H9 (cell line): Measurements from ENCODE around the gene CCBE1. TPM values are rescaled to one million over a fixed set of nuclear protein-coding genes. Genes with fewer than 3 reads are reported as not detected.

Source experiments
- DNase-seq: peaks from one replicate; pipeline ENCODE4 v3.0.0-alpha.2; 2017
- H2AFZ ChIP-seq: one replicate; pipeline ENCODE4 v1.6.1; 2013; ENCODE audit warnings: mild to moderate bottlenecking, low read length, control low read depth, moderate library complexity
- H2AK5ac ChIP-seq: 2 replicates; pipeline ENCODE4 v1.6.1; 2013; ENCODE audit warnings: low read length, control low read depth, mixed read lengths; ENCODE audit not compliant: insufficient read length
- H2BK120ac ChIP-seq: one replicate; pipeline ENCODE4 v1.6.1; 2013; ENCODE audit warnings: low read depth, mild to moderate bottlenecking, low read length, control low read depth, inconsistent platforms; ENCODE audit not compliant: poor library complexity, severe bottlenecking
- H2BK12ac ChIP-seq: 2 replicates; pipeline ENCODE4 v1.6.1; 2013; ENCODE audit warnings: low read length, control low read depth, mixed read lengths, low read depth; ENCODE audit not compliant: insufficient read length
- H2BK15ac ChIP-seq: 2 replicates; pipeline ENCODE4 v1.6.1; 2013; ENCODE audit warnings: low read depth, low read length, control low read depth
- H2BK20ac ChIP-seq: one replicate; pipeline ENCODE4 v1.6.1; 2013; ENCODE audit warnings: low read depth, mild to moderate bottlenecking, low read length, control low read depth, inconsistent platforms; ENCODE audit not compliant: poor library complexity, severe bottlenecking
- H2BK5ac ChIP-seq: 2 replicates; pipeline ENCODE4 v1.6.1; 2013; ENCODE audit warnings: low read length, control low read depth, mixed read lengths; ENCODE audit not compliant: insufficient read length
- H3K14ac ChIP-seq: 2 replicates; pipeline ENCODE4 v1.6.1; 2013; ENCODE audit warnings: low read length, control low read depth; ENCODE audit not compliant: insufficient read depth
- H3K18ac ChIP-seq: 2 replicates; pipeline ENCODE4 v1.6.1; 2013; ENCODE audit warnings: low read depth, mild to moderate bottlenecking, mixed read lengths, low read length, control low read depth; ENCODE audit not compliant: insufficient read length
- H3K23ac ChIP-seq: 2 replicates; pipeline ENCODE4 v1.6.1; 2013; ENCODE audit warnings: low read length, control low read depth, mixed read lengths, low read depth; ENCODE audit not compliant: insufficient read length
- H3K23me2 ChIP-seq: 2 replicates; pipeline ENCODE4 v1.6.1; 2013; ENCODE audit warnings: low read depth, mild to moderate bottlenecking, mixed read lengths, low read length, control low read depth; ENCODE audit not compliant: insufficient read length, poor library complexity, severe bottlenecking
- H3K27ac ChIP-seq: 2 replicates; pipeline ENCODE4 v1.5.1; 2013; ENCODE audit warnings: low read length, control low read depth, mixed read lengths, low read depth; ENCODE audit not compliant: insufficient read length
- H3K27me3 ChIP-seq: 2 replicates; pipeline ENCODE4 v1.6.1; 2013; ENCODE audit warnings: low read length, control low read depth, inconsistent platforms; ENCODE audit not compliant: insufficient read depth
- H3K4ac ChIP-seq: 2 replicates; pipeline ENCODE4 v1.6.1; 2013; ENCODE audit warnings: low read depth, mild to moderate bottlenecking, control low read depth, inconsistent platforms, low read length, moderate library complexity
- H3K4me1 ChIP-seq: 2 replicates; pipeline ENCODE4 v1.6.1; 2013; ENCODE audit warnings: low read length, control low read depth, inconsistent platforms; ENCODE audit not compliant: insufficient read depth
- H3K4me2 ChIP-seq: 2 replicates; pipeline ENCODE4 v1.6.1; 2013; ENCODE audit warnings: low read length, control low read depth, mixed read lengths; ENCODE audit not compliant: insufficient read length, insufficient read depth
- H3K56ac ChIP-seq: 2 replicates; pipeline ENCODE4 v1.6.1; 2013; ENCODE audit warnings: low read depth, mild to moderate bottlenecking, mixed read lengths, low read length, control low read depth; ENCODE audit not compliant: insufficient read length
- H3K79me1 ChIP-seq: 2 replicates; pipeline ENCODE4 v1.6.1; 2013; ENCODE audit warnings: low read depth, mild to moderate bottlenecking, moderate library complexity, low read length, control low read depth, inconsistent platforms; ENCODE audit not compliant: insufficient read depth, poor library complexity, severe bottlenecking
- H3K79me2 ChIP-seq: 2 replicates; pipeline ENCODE4 v1.6.1; 2013; ENCODE audit warnings: low read length, control low read depth, inconsistent platforms; ENCODE audit not compliant: insufficient read depth
- H3K9ac ChIP-seq: 2 replicates; pipeline ENCODE4 v1.6.1; 2013; ENCODE audit warnings: low read length, control low read depth, mixed read lengths; ENCODE audit not compliant: insufficient read length; ENCODE audit errors: extremely low read depth
- H3K9me3 ChIP-seq: one replicate; pipeline ENCODE4 v1.6.1; 2013; ENCODE audit warnings: low read depth, low read length, inconsistent platforms; ENCODE audit not compliant: control insufficient read depth
- H3T11ph ChIP-seq: one replicate; pipeline ENCODE4 v1.6.1; 2013; ENCODE audit warnings: mild to moderate bottlenecking, low read length, control low read depth, inconsistent platforms
- H4K20me1 ChIP-seq: one replicate; pipeline ENCODE4 v1.6.1; 2013; ENCODE audit not compliant: control insufficient read depth, insufficient read length, insufficient read depth
- H4K5ac ChIP-seq: 2 replicates; pipeline ENCODE4 v1.6.1; 2013; ENCODE audit warnings: low read depth, mild to moderate bottlenecking, mixed read lengths, low read length, control low read depth; ENCODE audit not compliant: insufficient read length
- H4K8ac ChIP-seq: replicated peaks from 2 replicates; pipeline ENCODE4 v1.6.1; 2013; ENCODE audit warnings: low read length, control low read depth, mixed read lengths, low read depth; ENCODE audit not compliant: insufficient read length
- H4K91ac ChIP-seq: 2 replicates; pipeline ENCODE4 v1.6.1; 2013; ENCODE audit warnings: low read depth, mild to moderate bottlenecking, moderate library complexity, mixed read lengths, low read length, control low read depth; ENCODE audit not compliant: insufficient read length
- H3K27ac Mint-ChIP-seq, 3 experiments: 2 replicates in 2 of 3; 3 replicates in 1 of 3; pipeline ENCODE4 v1.8.0; 2020 to 2021; ENCODE audit warnings: mixed read lengths in 3 of 3, mild to moderate bottlenecking in 1 of 3, moderate library complexity in 1 of 3
- H3K27me3 Mint-ChIP-seq: 2 replicates; pipeline ENCODE4 v1.8.0; 2021; ENCODE audit warnings: low read depth, mild to moderate bottlenecking, moderate library complexity, mixed read lengths
- H3K36me3 Mint-ChIP-seq, 3 experiments: 2 replicates in 2 of 3; 3 replicates in 1 of 3; pipeline ENCODE4 v1.8.0; 2020 to 2021; ENCODE audit warnings: low read depth in 3 of 3, mixed read lengths in 3 of 3; ENCODE audit not compliant: insufficient read depth in 1 of 3
- H3K4me1 Mint-ChIP-seq, 2 experiments: 2 replicates each; pipeline ENCODE4 v1.8.0; 2020; ENCODE audit warnings: mixed read lengths in 2 of 2
- H3K4me3 Mint-ChIP-seq, 2 experiments: 2 replicates in 1 of 2; 3 replicates in 1 of 2; pipeline ENCODE4 v1.8.0; 2020 to 2021; ENCODE audit warnings: mild to moderate bottlenecking in 2 of 2, mixed read lengths in 2 of 2, moderate library complexity in 1 of 2
- H3K9me3 Mint-ChIP-seq, 2 experiments: 2 replicates in 1 of 2; 3 replicates in 1 of 2; pipeline ENCODE4 v1.8.0; 2020; ENCODE audit warnings: mild to moderate bottlenecking in 2 of 2, mixed read lengths in 2 of 2, moderate library complexity in 1 of 2
- WGBS: extraction: QIAGEN DNeasy Blood & Tissue Kit; methylation state at CpG from one replicate; pipeline ENCODE4 v1.1.7; 2013; ENCODE audit warnings: missing lambda C conversion rate, low lambda C conversion rate, mixed read lengths; ENCODE audit not compliant: insufficient read length; ENCODE audit errors: extremely low coverage; 5-methylcytosine and 5-hydroxymethylcytosine counted together
- total RNA-seq: library from RNA; stranded (reverse); gene quantifications from 2 replicates; pipeline ENCODE4 v1.2.1, GENCODE V29; 2021
- TF ChIP-seq, protein P1 (sequence below): fragments of 200-600 bp; sonication (generic); conservative IDR thresholded peaks from 3 replicates; pipeline ENCODE4 v1.8.0; 2021; ENCODE audit warnings: antibody characterized with exemption, mild to moderate bottlenecking

Gene CCBE1
- total RNA-seq, 1 experiment from 2014 or later: 0.39 TPM

DNA sequence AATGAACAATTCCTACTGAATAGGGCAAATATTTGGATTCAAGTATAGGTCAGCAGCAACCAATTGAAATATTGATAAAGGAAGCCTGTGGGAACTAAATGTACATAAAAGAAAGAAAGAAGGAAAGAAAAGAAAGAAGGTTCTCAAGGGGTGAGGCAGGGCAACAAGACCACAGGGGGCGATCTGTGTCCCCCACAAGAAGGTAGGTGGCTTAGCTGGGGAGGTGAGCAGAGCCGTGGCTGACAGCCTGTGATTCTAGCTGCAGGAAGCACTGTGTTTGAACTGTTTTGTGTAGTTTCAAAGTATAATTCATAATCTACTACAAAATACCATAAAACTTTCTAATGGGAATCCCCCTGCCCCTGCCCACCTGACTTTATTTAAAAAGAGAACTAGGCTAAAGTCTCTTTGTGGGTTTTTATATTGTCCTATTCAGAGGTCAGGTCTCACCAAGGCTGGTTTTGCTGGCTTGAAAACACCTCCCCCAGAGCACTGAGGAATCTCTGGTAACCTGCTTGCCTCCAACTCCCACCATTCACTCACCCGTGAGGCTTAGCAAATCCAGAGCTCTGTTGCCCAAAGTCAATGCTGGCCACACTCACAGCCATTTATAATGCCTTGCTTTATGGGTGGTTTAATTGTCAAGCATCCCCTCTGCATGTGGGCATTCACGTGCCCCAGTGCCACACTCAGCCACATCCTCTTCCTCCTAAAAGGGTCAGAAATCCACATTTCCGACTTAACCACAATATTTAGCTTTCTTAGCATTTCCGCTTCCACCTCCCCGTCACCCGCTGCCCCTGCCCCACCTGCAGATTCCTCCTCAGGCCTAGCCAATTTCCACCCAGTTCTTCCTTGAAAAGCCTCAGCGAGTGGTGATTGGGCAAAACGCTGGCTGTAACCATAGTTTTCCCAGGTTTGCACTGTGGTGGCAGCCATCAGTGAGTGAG lies 301.7 kb downstream of the CCBE1 start:
- WGBS: no CpG with 5 or more reads among the region's 10 CpGs
- no peaks in the 10 kb centered on the region for H3K9me3 ChIP-seq
- no peak overlapping the region for H2AK5ac ChIP-seq
- Mint-ChIP-seq H3K4me1 (peaks cover 13 to 19% of the 10 kb centered on the region in 2 experiments), H3K36me3 (peaks cover 0 to 4% (median 0%) of the 10 kb centered on the region in 3 experiments; a peak in 2 of 7 replicates), H3K4me3 (no peak overlapping the region), H3K27ac (no peak overlapping the region), H3K27me3 (peaks cover 8% of the 10 kb centered on the region), H3K9me3 (no peaks in the 10 kb centered on the region; a peak in 1 of 5 replicates)
- H3K9ac ChIP-seq: no peak overlapping the region
- no peak overlapping the region for H3K27ac ChIP-seq
- H2BK5ac ChIP-seq: no peak overlapping the region
- no peaks in the 10 kb centered on the region for H3K27me3 ChIP-seq
- no peak overlapping the region for H3K23ac ChIP-seq
- no peak for DNase-seq
- no peak overlapping the region for H2AFZ ChIP-seq
- no peak overlapping the region for H2BK20ac ChIP-seq
- no peak overlapping the region for H2BK15ac ChIP-seq
- TF ChIP-seq, protein P1, sequence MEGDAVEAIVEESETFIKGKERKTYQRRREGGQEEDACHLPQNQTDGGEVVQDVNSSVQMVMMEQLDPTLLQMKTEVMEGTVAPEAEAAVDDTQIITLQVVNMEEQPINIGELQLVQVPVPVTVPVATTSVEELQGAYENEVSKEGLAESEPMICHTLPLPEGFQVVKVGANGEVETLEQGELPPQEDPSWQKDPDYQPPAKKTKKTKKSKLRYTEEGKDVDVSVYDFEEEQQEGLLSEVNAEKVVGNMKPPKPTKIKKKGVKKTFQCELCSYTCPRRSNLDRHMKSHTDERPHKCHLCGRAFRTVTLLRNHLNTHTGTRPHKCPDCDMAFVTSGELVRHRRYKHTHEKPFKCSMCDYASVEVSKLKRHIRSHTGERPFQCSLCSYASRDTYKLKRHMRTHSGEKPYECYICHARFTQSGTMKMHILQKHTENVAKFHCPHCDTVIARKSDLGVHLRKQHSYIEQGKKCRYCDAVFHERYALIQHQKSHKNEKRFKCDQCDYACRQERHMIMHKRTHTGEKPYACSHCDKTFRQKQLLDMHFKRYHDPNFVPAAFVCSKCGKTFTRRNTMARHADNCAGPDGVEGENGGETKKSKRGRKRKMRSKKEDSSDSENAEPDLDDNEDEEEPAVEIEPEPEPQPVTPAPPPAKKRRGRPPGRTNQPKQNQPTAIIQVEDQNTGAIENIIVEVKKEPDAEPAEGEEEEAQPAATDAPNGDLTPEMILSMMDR: peak; percentile 29; the same call in 1 of the 3 replicates
- H3T11ph ChIP-seq: no peak overlapping the region
- H4K5ac ChIP-seq: no peak overlapping the region
- H3K23me2 ChIP-seq: no peaks in the 10 kb centered on the region
- H3K14ac ChIP-seq: no peak overlapping the region
- H4K20me1 ChIP-seq: no peaks in the 10 kb centered on the region
- H3K79me1 ChIP-seq: no peaks in the 10 kb centered on the region
- no peak overlapping the region for H4K91ac ChIP-seq
- no peak overlapping the region for H4K8ac ChIP-seq
- H2BK120ac ChIP-seq: no peak overlapping the region
- no peak overlapping the region for H3K4me2 ChIP-seq
- no peak overlapping the region for H3K56ac ChIP-seq
- H2BK12ac ChIP-seq: no peak overlapping the region
- no peak overlapping the region for H3K4ac ChIP-seq
- no peak overlapping the region for H3K18ac ChIP-seq
- no peaks in the 10 kb centered on the region for H3K79me2 ChIP-seq
- H3K4me1 ChIP-seq: no peaks in the 10 kb centered on the region; the same call in 1 of the 2 replicates
